HG03469 (cell line): ENCODE results near the gene TRIM24.
A peak's percentile ranks its signal among the peaks of the same experiment; 100 is the strongest.
"Not testable (repeated sequence)": the region's sequence is repeated elsewhere in the genome, so short reads cannot be mapped to it uniquely, and the experiment has no call there.

Experiments used
- ATAC-seq: cut with Tn5 transposase; IDR thresholded peaks from one replicate; pipeline ENCODE4 v1.9.1; 2021; ENCODE audit warnings: mild to moderate bottlenecking, moderate library complexity, moderate number of reproducible peaks; ENCODE audit not compliant: unreplicated experiment

Gene TRIM24

DNA sequence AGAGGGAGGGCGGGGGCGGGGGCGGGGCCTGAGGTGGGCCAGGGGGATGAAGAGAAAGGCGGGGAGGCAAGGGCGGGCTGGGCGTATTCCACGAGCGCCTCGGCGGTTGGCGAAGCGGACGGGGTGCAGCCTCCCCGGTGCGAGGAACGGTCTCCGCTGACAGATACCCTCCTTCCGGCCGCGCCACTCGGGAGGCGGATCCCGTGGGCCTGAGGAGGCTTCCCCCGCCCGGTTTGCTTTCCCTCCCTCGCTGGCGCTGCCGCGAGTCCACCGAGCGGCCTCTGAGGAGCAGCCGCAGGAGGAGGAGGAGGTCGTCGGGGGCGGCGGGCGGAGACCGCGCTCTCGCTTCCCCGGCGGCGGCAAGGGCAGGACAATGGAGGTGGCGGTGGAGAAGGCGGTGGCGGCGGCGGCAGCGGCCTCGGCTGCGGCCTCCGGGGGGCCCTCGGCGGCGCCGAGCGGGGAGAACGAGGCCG, at the start of gene TRIM24:
Gene TRIM24 (plus strand): TSS at position 84 of the 473 bp plus-strand sequence. CDS start 290 bp downstream, at position 374.
- peak; percentile 49 for ATAC-seq

GRCh38 chr7:138412077-138412476, 48.0 kb upstream of the TRIM24 start:
- not testable (repeated sequence) for ATAC-seq

GRCh38 chr7:138412921-138413320, 47.1 kb upstream of the TRIM24 start:
- ATAC-seq: not testable (repeated sequence)

GRCh38 chr7:138417078-138417700, 42.9 kb upstream of the TRIM24 start:
- no peak for ATAC-seq

DNA sequence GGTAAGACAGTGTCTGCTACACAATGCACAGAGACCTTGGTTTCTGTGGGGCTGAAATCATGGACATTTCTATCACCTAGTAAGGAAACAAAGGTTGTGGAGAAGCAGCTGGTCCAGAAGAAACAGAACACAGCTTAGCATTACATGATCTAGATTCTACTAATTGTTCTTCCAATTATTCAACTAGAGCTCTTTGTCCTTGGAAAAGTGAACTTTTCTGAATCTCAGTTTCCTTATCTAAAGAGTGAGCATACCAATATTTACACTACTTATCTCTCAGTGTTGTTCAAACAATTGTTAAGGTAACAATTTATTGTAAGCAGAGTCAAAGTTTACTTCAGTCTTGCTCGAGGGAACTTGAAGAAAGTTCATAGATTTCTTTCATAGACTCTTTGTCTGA, 42.3 kb upstream of the TRIM24 start:
- no peak for ATAC-seq

DNA sequence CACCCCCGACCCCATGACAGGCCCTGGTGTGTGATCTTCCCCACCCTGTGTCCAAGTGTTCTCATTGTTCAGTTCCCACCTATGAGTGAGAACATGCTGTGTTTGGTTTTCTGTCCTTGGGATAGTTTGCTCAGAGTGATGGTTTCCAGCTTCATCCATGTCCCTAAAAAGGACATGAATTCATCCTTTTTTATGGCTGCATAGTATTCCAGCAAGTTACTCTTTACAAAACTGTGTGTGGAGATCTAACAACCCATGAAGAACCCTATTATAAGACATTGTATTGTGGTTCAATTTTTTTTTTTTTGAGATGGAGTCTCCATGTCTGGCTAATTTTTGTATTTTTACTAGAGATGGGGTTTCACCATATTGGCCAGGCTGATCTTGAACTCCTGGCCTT, 41.7 kb upstream of the TRIM24 start:
- ATAC-seq: not testable (repeated sequence)

GRCh38 chr7:138425026-138425425, 35.0 kb upstream of the TRIM24 start:
- no peak for ATAC-seq

- no peak for ATAC-seq
Measured at GRCh38 chr7:138429577-138430250, 30.3 kb upstream of the TRIM24 start.

DNA sequence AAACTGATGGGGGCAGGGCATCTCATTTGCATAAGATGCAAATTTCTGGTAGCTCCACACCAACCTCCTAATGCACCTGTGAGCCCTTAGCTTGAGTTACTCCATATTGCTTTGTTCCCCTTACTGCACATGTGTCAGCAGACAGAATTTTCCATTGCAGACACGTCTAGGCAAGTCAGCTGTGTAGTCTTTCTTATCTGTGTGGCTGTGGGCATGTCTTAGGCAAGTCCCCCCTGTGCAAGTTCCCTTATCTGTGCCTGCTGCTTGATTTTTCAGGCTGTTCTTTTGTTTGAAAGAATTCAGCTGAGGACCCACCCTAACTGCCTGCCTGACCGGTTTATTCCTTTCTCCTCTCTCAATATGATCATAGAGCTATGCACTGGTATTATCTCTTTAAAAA, 28.5 kb upstream of the TRIM24 start:
- ATAC-seq: no peak

DNA sequence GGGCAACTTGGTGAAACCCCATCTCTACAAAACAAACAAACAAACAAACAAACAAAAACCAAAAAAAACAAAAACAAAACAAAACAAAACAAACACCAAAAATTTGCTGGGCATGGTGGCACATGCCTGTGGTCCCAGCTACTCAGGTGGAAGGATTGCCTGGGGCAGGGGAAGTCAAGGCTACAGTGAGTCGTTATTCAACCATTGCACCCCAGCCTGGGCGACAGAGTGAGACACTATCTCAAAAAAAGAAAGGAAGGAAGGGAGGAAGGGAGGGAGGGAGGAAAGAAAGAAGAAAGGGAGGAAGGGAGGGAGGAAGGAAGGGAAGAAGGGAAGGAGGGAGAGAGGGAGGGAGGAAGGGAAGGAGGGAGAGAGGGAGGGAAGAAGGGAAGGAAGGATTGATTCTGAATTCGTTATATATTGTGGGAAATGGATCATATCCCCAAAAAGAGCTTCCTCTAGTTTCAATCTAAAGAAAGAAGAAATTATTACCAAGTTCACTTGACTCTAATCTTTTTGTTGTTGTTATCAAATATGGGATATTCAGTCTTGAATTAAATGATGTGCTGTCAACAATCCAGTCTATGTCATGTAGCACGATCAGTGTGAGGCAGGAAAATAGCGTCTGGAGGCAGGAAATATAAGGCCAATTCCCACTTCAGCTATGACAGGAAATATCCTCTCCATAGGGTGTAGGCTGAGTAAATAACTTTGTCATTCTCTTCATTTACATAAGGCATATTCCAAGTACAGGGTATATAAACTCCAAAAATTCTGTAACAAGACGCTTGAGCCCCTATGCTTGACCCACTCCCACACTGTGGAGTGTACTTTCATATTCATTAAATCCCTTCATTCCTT, 26.2 kb upstream of the TRIM24 start:
- no peak for ATAC-seq

GRCh38 chr7:138434597-138435019, 25.5 kb upstream of the TRIM24 start:
- ATAC-seq: no peak

DNA sequence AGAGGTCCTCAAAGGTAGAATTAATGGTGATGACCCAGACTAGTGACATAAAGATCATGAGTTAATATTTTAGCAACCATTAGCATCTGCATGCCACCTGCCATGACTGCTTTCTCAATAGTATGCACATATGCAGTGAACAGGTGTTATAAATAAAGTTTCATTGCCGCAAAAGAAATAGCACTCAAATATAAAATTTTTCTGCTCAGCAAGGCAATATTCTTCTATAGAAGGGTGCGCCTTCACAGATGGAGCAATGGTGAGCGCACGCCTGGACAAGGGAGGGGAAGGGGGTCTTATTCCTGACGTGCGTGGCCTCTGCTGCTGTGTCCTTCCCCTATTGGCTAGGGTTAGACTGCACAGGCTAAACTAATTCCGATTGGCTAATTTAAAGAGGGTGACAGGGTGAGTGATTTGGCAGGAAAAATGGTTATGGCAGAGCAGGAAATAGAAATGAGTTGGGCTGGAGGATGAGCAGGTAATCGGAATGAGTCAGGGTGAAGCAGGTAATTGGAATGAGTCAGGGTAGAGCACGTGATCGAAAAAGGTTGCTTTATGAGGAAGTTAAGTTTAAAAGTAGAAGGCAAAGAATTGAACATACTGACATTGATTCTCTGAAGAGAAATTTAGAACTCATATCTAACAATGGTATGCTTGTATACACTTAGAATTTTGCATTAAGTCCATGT, 24.7 kb upstream of the TRIM24 start:
- ATAC-seq: no peak

DNA sequence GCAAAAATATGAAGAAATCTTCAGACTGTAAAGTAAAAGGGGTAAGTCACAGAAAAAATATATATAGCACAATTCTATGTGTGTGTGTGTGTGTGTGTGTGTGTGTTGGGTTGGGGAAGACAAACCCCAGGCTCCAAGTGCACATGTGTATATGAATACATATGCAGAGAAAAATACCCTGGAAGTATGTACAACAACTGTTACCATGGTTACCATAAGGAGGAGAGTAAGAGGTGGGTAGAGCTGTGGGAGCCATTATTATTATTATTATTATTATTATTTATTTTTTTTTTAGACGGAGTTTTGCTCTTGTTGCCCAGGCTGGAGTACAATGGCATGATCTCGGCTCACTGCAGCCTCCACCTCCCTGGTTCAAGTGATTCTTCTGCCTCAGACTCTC, 23.7 kb upstream of the TRIM24 start:
- ATAC-seq: no peak

- no peak for ATAC-seq
Measured at GRCh38 chr7:138440460-138440859, 19.6 kb upstream of the TRIM24 start.

- ATAC-seq: no peak
Measured at GRCh38 chr7:138442822-138443221, 17.2 kb upstream of the TRIM24 start.

GRCh38 chr7:138449580-138449979, 10.5 kb upstream of the TRIM24 start:
- ATAC-seq: no peak

DNA sequence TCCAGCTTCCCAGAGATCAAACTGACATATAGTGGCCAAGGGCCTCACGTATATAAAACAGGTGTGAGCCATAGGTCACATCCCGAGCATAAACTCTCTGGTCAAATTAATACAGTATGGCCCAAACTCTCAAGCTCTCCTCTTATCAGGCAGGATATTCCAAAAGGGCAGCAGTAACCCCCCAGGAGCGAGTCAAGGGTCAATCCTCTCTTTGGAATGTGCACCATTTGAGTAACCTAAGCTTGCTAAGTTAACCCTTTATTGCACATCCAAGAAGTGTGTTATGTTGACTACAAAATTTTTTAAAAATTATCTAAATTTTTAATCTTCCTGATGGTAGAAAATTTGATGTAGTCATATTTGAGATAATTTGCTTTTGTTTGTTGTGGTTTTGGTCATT, 4.5 kb upstream of the TRIM24 start:
- no peak for ATAC-seq

DNA sequence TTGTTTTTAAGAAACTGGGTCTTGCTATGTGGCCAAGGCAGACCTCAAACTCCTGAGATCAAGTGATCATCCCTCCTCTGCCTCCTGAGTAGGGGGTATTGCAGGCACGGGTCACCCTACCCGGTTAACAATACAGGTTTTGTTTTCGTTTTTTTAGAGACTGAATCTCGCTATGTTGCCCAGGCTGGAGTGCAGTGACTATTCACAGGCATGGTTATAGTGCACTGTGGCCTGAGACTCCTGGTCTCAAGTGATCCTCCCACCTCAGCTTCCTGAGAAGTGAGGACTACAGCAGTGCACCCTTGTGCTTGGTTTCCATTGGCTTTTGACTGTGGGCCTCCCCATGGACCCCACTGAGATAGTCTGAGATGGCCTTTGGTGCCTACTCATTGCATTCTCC, 3.8 kb upstream of the TRIM24 start:
- no peak for ATAC-seq

- ATAC-seq: no peak
Measured at GRCh38 chr7:138458576-138459412, 1.3 kb upstream of the TRIM24 start.
